RPMI8226 (cell line): ENCODE data around the gene MTREX.
A peak's percentile ranks its signal among the peaks of the same experiment; 100 is the strongest.
"Not testable (repeated sequence)": the region's sequence is repeated elsewhere in the genome, so short reads cannot be mapped to it uniquely, and the experiment has no call there.

Experiments
- DNase-seq: peaks from one replicate; pipeline ENCODE4 v3.0.0-alpha.2; 2015

Gene MTREX

GRCh38 chr5:55307383-55308253 lies at the start of gene MTREX, which contains the start of gene DHX29:
MTREX (plus strand) TSS chr5:55307989; CDS start chr5:55308014, 25 bp downstream.
DHX29 (minus strand) TSS chr5:55307694; CDS start chr5:55307573, 121 bp downstream.
- peak; percentile 94 for DNase-seq

GRCh38 chr5:55258339-55258738 lies 49.5 kb upstream of the MTREX start:
- DNase-seq = no peak

GRCh38 chr5:55276771-55277170 lies 31.0 kb upstream of the MTREX start:
- DNase-seq = no peak

- DNase-seq = no peak
Measured at GRCh38 chr5:55278778-55279177, 29.0 kb upstream of the MTREX start.

GRCh38 chr5:55286411-55286933 lies 21.3 kb upstream of the MTREX start:
- no peak for DNase-seq

- DNase-seq = no peak
Measured at GRCh38 chr5:55289808-55290207, 18.0 kb upstream of the MTREX start.

- DNase-seq = no peak
Measured at GRCh38 chr5:55290991-55291390, 16.8 kb upstream of the MTREX start.

GRCh38 chr5:55294935-55295334 lies 12.9 kb upstream of the MTREX start:
- DNase-seq = no peak

- DNase-seq = no peak
Measured at GRCh38 chr5:55300890-55301289, 6.9 kb upstream of the MTREX start.

GRCh38 chr5:55303238-55303690 lies 4.5 kb upstream of the MTREX start:
- no peak for DNase-seq

- no peak for DNase-seq
Measured at GRCh38 chr5:55304584-55304983, 3.2 kb upstream of the MTREX start.

- no peak for DNase-seq
Measured at GRCh38 chr5:55305345-55305744, 2.4 kb upstream of the MTREX start.

GRCh38 chr5:55306641-55307382 lies 977 bp upstream of the MTREX start:
- peak; percentile 38 for DNase-seq

GRCh38 chr5:55308254-55308836 lies 556 bp downstream of the MTREX start:
- peak; percentile 30 for DNase-seq

- no peak for DNase-seq
Measured at GRCh38 chr5:55313870-55314617, 6.3 kb downstream of the MTREX start.

- no peak for DNase-seq
Measured at GRCh38 chr5:55316289-55316688, 8.5 kb downstream of the MTREX start.

- no peak for DNase-seq
Measured at GRCh38 chr5:55316837-55317236, 9.0 kb downstream of the MTREX start.

- not testable (repeated sequence) for DNase-seq
Measured at GRCh38 chr5:55318237-55318636, 10.4 kb downstream of the MTREX start.

- no peak for DNase-seq
Measured at GRCh38 chr5:55319491-55319890, 11.7 kb downstream of the MTREX start.

GRCh38 chr5:55320571-55320970 lies 12.8 kb downstream of the MTREX start:
- DNase-seq = no peak

- DNase-seq = no peak
Measured at GRCh38 chr5:55324006-55324405, 16.2 kb downstream of the MTREX start.

- peak; percentile 41 for DNase-seq
Measured at GRCh38 chr5:55324815-55325418, 17.1 kb downstream of the MTREX start.
